Renal pelvis (tissue), 4 donors: Measurements from ENCODE around the gene CZIB. TPM values are rescaled to one million over a fixed set of nuclear protein-coding genes. Genes with fewer than 3 reads are reported as not detected.
"Not testable (repeated sequence)": the region's sequence is repeated elsewhere in the genome, so short reads cannot be mapped to it uniquely, and the experiment has no call there.

Experiments used
- DNase-seq: peaks from one replicate; pipeline ENCODE4 v3.0.0-alpha.2; 2013
- polyA plus RNA-seq, 3 donors: library from polyadenylated mRNA; unstranded; fragments of 120-200 nt; gene quantifications; one replicate each; pipeline ENCODE4 v1.2.1, GENCODE V29; 2013; ENCODE audit not compliant: insufficient read length in 3 of 3

The CZIB gene
- polyA plus RNA-seq, 3 donors: 93.9 to 98.2 (median 97.0) TPM

- DNase-seq: no peak
These were observed 22.9 kb downstream of the CZIB start for GRCh38 chr1:53197291-53198200.

- peak; percentile 92 for DNase-seq
These were observed 23.7 kb downstream of the CZIB start, which contains the start of gene CPT2 for GRCh38 chr1:53196485-53197290. Gene CPT2, plus strand, starts transcription at chr1:53196824. Its CDS starts 120 bp downstream, at chr1:53196944.

GRCh38 chr1:53196017-53196484 lies 24.4 kb downstream of the CZIB start:
- DNase-seq: no peak

GRCh38 chr1:53195246-53196016 lies 25.0 kb downstream of the CZIB start:
- no peak for DNase-seq

GRCh38 chr1:53190210-53190611 lies 30.2 kb downstream of the CZIB start:
- no peak for DNase-seq

- no peak for DNase-seq
These were observed 31.4 kb downstream of the CZIB start for GRCh38 chr1:53189061-53189460.

GRCh38 chr1:53188099-53188498 lies 32.3 kb downstream of the CZIB start:
- DNase-seq: no peak

GRCh38 chr1:53187401-53187800 lies 33.0 kb downstream of the CZIB start:
- no peak for DNase-seq

- no peak for DNase-seq
These were observed 33.9 kb downstream of the CZIB start for GRCh38 chr1:53186533-53186932.

GRCh38 chr1:53185955-53186297 lies 34.5 kb downstream of the CZIB start:
- DNase-seq: not testable (repeated sequence)

- DNase-seq: no peak
These were observed 37.1 kb downstream of the CZIB start for GRCh38 chr1:53183095-53183990.

GRCh38 chr1:53182716-53183094 lies 37.7 kb downstream of the CZIB start:
- DNase-seq: no peak

- peak; percentile 83 for DNase-seq
These were observed 38.3 kb downstream of the CZIB start for GRCh38 chr1:53182111-53182593.

GRCh38 chr1:53180951-53181350 lies 39.5 kb downstream of the CZIB start:
- no peak for DNase-seq

GRCh38 chr1:53180226-53180625 lies 40.2 kb downstream of the CZIB start:
- DNase-seq: no peak

- DNase-seq: no peak
These were observed 43.8 kb downstream of the CZIB start for GRCh38 chr1:53176452-53177208.

GRCh38 chr1:53174971-53175913 lies 45.2 kb downstream of the CZIB start:
- no peak for DNase-seq

- no peak for DNase-seq
These were observed 47.9 kb downstream of the CZIB start for GRCh38 chr1:53172426-53173128.
